GM19452 (cell line): ENCODE data around the gene DLX5.

Source experiments
- ATAC-seq: cut with Tn5 transposase; IDR thresholded peaks from one replicate; pipeline ENCODE4 v1.9.1; 2021; ENCODE audit not compliant: unreplicated experiment

The DLX5 gene

DNA sequence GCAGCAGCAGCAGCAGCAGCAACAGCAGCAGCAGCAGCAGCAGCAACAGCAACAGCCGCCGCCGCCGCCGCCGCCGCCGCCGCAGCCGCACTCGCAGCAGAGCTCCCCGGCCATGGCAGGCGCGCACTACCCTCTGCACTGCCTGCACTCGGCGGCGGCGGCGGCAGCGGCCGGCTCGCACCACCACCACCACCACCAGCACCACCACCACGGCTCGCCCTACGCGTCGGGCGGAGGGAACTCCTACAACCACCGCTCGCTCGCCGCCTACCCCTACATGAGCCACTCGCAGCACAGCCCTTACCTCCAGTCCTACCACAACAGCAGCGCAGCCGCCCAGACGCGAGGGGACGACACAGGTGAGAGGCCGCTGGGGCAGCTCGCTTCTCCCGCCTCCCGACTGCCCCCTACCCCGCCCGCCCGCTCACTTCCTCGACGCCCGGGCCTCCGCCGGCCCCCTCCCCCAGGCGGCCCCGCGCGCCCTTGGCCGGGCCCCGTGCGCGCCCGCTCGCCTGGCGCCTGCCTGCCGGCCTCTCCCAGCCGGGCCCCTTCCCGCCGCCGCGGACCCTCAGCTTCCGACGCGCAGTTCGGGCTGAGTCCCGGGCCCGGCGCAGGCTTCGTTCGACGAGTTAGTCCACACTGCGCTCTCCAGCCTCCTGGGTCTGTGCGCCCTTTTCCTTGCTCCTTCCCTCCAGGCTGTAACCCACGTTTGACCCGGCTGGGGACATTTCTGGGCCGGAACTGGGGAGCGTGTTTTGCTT lies 18.4 kb downstream of the DLX5 start:
- peak; percentile 64 for ATAC-seq

DNA sequence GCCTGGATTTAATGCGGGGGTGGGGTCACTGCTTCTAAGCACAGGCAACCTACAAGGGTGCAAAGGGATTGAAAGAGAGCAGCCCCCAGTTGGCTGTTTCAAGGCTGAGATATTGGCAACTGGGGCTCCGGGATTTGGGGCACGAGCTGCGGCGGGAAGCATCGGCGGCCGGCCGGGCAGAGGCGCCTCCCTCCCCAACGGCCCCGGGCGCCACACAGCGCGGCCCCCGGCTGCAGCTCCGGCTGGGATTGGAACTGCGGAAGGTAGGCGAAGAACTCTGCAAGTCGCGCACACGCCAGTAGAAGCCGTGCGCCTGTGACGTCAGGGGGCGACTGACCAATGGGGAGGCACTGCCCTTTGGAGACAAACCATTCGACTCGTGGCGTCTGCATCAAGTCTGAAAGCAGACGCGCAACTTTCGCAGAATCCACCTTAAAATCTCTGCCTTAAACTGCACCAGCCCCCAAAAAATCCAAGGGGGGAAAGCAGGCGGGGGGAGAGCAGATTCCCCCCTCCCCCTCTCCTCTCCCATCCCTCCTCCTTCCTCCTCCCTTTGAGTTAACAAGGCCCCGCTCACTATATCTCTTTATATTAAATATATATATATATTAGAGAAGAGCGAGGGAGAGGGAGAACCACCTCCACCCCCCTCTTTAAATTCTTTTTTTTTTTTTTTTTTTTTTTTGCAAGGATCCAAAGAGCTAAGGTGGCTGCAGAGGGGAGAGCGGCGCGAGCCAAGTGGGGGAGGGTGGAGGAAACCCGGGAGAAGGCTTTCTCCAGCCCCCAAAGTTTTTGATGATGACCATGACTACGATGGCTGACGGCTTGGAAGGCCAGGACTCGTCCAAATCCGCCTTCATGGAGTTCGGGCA lies 19.2 kb downstream of the DLX5 start, which contains the start of gene DLX6:
TSS of gene DLX6 (plus strand) at position 371 of the 872 bp plus-strand sequence. CDS start at position 796, 425 bp downstream.
- no peak for ATAC-seq

DNA sequence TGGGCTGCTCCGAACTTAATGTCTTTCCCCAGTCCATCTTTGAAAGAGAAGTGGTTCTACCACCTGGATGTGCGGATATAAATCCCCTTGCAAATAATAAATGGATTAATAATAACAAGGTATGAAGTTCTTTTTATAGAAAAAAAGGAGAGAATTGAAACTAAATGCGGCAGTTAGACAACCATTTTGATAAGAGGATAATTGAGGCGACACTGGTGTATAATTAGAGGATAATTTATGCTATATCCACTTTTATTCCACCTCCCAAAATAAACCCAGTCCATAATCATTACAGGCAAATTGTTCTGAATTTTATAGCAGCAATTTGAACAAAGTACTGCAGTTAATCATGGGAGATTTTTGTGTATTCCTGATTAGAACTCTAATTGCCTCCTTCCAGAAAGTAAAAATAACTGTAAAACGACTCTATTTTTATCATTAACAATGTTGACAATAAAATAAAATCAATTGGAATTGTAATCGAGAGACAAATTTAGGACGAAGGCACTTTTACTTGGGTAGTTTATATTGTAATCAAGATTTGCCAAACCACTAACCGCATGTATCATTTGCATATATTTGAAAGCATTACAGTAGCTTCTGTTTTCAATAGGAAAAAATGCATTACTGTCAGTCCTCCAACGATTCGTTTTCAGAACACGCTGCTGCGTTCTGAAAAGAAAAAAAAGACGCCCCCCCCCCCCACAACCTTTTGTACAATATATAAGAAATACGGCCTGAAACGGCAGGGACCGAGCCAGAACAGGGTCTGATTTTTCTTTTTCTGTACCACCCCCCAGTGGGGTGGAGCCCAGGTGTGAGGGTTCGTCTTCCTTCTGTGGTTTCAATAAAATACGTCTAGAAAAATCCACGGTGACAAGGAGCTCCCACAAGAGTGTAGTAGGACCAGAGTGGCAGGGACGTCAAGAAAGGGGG lies 20.1 kb downstream of the DLX5 start:
- no peak for ATAC-seq

DNA sequence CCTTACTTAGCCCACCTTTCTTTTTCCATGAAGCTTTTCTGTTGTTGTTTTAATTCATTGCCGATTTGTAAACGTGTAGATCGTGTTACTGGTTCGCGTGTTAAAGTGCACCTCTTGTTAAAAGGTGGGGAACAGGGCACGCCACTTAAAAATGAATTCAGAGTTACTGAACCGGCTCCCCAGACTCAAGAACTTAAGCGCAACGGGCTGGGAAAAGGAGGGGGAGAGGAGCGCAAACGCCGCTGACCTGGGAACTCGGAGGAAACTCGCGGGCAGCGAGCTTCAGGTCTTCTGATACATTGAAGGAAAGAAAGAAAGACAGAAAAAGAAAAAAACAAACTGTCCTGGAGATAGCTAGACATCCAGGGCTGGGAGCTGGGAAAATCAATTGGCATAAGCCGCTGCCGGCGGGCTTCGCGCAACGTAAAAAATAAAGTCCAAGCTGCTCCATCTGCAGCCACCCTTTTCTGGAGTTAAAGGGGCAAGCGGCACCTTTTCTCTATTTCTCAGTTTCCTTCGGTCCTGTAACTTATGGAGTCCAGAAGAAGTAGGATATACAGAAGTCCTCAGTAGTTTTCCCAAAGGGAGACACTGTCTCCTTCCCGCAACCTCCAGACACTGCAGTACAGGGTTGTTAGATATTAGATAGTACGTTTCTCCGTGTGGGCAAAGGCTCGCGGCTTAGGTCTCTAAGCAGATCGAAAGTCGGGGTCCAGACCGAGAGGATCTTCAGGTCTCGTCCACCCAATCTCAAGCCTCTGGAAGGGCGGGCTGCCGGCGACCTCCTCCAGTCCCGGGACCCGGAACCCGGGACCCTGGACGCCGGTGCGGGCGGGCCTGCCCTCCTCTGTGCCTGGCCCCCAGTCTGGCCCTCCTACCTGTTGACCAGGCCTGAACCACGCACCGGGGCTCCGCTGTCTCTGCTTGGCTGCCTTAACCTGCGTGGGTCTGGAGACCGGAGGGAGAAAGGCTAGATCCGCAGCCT lies 21.1 kb downstream of the DLX5 start:
- no peak for ATAC-seq

DNA sequence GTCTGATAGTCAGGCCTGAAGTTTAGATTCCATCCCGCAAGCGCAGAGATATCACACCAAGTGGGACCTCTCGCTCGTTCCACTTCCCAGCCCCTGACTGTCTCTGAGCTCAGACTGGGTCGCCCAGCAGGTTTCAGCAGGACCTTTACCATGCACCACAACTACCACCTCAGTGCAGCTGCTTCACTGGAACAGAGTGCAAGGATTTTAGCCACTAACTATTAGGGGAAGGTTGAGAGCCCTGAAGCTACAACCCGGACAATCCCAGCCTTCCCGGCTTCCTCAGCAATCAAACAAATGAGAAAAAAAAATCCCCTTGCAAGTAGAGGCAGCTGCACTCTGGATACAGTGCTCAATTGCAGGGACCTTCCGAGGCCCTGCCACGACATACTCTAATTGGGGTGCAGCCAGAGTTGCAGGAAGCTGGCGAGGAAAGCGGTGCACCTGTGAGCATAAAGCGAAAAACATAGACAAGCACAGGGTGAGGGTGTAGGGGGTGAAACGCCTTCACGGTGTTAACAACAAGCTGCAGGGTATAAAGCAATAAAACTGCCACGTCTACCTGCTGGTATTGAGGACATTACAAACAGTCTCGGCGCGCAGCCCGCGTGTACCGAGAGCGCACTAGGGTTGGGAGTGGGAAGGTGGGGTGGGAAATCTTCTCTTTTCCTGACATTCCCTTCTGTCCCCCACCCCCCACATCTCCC lies 21.9 kb downstream of the DLX5 start:
- no peak for ATAC-seq

DNA sequence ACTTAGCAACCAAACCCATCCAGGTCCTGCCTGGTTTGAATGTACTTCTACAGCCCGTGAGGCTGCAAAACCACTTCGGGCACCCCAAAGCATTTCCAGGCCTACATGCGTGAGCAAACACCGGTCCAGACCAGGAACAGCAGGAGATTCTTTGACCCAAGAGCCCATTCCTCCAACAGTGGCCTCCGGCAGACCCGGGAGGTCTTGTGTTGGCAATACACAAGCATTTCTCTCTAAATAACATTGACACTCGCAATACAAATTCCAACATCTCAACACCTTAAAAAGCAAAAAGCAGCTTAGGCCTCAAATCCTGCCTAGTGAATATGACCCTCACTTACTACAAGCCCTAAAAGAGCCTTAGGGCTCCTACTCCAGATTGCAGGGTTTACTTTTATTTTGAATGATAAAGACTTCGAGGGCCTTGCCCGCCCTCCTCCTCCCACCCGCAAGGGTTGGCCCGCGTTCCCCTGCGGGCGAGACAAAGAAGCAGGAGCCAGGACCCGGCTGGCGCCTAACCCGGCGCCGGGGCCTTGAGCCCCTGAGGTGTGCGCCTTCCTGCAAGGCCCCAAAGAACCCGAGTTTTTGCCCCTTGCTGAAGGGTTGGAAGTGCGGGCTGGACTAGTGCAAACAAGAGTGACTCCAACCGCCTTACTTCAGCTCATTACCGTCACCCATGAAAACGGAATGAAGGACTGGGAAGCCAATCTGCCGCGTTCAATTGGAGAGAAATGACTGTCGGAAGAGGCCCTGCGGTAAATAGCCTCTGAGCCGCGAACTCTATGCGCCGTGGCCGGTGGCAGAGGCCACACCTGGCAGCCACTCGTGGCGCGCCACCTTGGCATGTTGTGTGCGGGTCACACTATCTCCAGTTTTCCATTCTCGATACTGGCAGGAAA lies 22.7 kb downstream of the DLX5 start:
- ATAC-seq, result no peak

DNA sequence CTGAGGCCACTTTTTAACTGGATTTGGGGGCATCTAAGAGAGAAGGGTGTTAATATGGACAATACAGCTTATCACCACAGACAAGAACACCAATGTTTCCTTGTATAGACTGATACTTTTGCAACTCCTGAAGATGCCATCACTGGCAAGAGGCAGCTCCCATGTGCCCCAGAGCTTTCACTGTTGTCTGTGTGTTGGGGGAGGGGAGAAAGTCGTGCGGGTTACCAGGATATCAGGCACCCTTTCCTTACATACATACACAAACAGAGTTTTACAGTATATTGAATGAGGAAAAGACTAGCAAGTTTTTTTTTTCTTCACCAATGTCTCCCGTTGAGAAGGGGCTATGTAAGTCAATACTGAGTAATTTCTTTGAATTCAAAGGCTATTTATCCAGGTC lies 23.4 kb downstream of the DLX5 start:
- no peak for ATAC-seq

DNA sequence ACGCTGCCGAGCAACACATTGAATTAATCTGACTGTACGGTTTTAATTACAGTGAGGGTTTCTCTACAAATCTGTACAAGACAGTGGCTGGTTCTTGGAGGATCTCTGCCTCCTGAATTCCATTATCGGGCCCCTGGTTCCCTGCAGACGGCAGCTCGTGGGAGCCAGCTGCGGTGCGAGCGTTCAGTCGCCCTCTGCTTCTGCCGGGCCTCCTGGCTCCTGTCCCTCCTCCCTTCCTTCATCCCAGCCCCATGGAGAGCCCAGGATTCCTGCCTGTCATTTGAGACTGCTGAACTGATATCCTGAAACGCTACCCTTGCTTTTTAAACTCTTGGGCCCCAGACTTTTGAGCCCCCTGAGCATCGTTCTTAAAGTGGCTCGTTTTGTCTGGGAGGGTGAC lies 25.9 kb downstream of the DLX5 start:
- ATAC-seq, result no peak

DNA sequence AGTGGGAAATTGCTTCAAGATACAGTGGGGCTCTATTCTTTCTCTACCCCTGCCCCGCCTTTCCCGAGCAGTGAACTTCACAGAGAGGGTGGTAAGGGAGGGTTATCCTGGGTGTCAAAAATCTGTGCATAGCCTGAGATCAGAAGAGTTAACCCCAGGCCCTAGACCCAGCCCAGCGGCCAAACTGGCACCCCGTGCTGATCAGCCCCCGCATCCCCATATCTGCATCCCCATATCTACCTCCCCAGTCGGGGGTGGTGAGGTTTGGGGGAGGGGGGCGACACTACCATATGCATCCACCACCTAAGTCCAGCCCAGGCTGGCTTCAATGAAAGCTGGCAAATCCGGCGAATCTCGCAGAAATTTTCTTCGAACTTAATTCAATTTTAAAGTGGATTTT lies 26.3 kb downstream of the DLX5 start:
- ATAC-seq, result no peak

DNA sequence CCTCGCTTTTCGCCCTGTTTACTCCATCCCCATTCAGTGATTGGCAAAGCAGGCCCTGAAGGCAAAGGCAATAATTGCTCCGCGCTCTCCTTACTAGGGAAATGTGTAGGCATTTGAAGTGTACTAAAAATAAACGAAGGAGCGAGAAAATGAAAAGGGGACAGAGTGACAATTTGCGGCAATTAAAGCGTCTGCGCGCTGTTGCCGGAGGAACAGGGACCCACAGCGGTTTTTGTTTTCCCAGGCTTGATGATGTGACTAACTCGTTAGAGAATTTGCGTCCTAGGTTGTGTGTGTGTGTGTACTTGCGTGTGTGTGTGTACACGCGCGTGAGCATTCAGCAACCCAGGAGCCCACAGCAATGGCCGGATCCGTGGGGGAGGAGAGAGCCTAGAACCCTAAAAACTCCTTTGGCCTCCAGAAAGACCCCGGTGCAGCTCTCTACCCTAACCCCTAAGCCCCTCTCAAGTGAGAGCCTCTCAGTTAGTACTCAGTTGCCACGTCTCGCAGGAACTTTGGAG lies 27.1 kb downstream of the DLX5 start:
- no peak for ATAC-seq

DNA sequence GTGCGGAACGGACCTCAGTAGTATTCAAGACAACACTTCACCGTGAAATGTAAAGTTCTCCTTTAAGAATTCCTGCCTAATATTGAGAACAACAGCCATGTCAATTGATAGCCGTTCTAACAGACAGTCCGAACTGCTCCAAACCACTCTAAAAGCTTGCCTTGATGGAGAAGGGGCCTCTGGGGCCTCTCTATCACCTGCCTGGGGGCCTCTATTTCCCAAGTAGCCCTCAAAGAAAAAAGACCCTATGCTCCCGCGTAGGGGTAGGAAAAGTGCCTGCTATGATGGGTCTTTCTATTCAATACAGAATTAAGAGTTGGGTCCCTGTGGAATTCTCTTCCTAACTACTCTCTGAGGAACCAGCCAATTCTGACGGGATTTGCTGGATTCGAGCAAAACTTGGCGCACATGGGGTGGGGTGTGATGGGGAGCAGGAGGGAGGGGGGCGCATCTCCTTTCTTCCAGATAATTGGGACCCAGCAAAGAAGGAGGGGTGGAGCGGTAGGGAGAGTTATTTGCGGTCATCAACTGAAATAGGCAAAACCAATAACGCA lies 27.6 kb downstream of the DLX5 start:
- ATAC-seq, result no peak

DNA sequence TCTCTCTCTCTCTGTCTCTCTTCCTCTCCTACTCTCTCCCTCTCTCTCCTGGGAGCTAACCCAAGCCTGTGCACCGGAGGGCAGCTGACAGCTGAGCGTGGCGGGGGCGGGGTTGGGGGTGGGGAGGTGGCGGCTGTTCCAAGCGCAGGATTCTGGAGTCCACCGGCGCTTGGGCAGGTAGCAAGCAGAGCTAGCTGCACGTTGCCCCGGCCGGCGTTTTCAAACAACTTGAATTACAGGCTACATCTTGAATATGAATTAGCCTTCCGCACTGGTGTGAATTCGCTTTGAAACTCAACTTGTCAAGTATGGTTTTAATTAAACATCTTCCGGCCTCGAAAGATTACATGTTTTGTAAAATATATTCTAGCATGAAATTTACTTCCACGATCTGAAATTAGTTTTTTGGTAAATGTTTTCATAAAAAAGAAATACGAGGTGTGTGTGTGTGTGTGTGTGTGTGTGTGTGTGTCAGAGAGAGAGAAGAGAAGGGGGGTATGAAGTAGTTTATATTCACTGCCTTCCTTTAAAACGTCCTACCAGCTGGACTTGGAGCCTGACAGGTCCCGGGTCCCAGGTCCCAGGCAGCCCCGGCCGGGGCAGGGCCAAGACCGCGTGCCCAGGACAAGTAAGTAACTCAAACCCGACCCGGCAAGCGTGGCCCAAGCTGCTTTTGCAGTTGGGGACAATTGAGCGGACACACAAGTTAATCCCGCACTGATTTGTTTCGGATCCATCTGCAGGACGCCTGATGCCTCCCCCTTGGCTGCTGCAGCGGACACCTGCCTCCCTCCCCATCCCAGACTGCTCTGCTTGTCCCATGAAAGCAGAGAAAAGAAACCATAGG lies 28.3 kb downstream of the DLX5 start:
- ATAC-seq, result no peak

DNA sequence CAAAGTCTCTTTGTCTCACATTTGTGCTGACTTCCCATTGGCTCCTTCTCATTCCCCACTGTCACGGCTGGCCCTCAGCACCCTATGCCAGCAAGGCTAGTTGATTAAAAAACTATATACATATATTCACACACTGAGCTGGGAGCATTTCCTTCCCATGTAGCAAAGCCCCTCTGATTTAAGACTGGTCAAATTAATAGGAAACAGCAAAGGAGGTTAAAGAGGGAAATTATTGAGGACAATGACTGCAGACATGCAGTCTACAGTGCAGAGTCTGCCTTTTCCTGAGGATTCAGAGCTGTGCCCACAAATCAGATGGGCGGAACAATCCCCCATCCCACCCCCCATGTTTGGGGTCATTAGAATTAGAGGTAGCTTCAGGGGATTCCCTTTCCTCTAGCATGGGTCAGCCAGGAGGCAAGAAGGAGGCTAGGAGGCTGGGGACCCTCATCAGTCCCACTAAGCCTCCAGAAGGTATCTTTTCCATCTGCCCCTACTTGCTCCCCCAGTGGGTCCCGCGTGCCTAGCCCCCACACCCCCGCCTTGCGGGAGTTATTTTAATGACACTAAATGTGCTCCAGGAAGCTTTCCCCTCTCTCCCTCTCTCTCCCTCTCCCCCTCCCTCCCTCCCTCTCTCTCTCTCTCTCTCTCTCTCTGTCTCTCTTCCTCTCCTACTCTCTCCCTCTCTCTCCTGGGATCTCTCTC lies 29.1 kb downstream of the DLX5 start:
- ATAC-seq, result no peak

DNA sequence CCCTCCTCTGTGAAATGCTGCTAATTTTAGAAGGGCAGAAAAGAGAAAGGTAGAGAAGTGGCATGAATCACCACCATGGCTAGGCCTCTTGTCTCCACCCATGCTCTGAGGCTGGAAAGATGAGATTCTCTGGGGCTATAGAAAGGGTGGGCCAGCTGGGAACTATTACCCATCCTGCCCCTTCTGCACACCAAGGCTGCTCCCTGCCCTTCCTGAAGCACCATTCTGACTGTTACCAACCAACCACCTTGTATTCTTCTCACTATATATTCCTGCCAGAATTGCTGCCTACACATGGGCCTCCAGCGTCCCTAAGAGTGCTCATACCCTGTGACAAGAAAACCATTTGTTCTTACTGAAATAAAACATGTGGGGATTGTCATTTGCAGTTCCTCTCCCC lies 30.7 kb downstream of the DLX5 start:
- ATAC-seq, result no peak

DNA sequence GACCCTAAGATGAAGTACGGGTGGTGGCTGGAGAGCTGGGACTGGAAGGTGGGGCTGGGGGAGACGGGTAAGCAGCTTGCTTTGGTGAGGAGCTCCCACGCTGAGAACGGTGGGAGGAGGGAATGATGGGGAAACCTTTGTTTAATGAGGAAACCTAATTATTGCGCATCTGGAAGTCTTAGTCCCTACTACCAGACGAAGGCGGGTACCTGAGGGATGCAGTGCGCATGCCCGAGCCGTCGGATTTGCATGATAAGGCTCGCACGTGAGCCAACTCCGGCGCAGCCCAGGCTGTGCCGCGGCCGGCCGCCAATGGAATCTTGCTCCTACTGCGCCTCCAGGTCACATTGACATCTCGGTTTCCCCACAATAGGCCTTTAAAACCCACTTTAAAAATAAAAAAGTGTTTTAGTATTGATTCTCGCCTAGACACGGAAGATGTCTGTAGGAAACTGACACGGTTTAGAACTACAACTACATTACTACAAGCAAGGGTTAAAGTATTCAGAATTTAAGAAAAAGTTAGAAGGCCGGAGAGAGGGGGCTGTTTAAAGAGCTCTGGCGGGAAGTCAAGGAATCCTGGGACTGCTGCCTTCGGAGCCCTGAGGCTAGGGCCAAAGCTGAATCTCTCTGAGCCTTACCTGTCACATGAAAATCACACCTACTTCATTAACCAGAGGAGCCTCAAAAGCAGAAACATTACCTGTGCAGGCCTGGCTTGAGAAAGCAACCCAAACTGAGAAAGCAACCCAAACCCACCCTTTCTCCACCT lies 31.4 kb downstream of the DLX5 start:
- ATAC-seq, result no peak
